HepG2 (cell line): ENCODE results near the gene SCML1. TPM values are rescaled to one million over a fixed set of nuclear protein-coding genes. Genes with fewer than 3 reads are reported as not detected.

Source experiments
- AHDC1 ChIP-seq: sonication (generic); formaldehyde crosslinking; IDR thresholded peaks from 2 replicates; pipeline ENCODE4 v1.5.1; 2020; ENCODE audit warnings: mild to moderate bottlenecking, missing genetic modification reagents, borderline replicate concordance
- ARID4A ChIP-seq: sonication (generic); formaldehyde crosslinking; IDR thresholded peaks from 2 replicates; pipeline ENCODE4 v1.5.0; 2020; ENCODE audit warnings: mild to moderate bottlenecking, missing genetic modification reagents, borderline replicate concordance
- ARID5B ChIP-seq: IDR thresholded peaks from 2 replicates; pipeline ENCODE4 v1.4.0; 2020; ENCODE audit warnings: mild to moderate bottlenecking, missing genetic modification reagents
- BHLHE40 ChIP-seq: IDR thresholded peaks from 2 replicates; pipeline ENCODE4 v1.6.1; 2011; ENCODE audit warnings: low read length, improper control_type of control experiment
- CEBPB ChIP-seq: IDR thresholded peaks from 2 replicates; pipeline ENCODE4 v1.6.1; 2011; ENCODE audit warnings: low read depth, low read length, improper control_type of control experiment, borderline replicate concordance
- HMG20A ChIP-seq: IDR thresholded peaks from 2 replicates; pipeline ENCODE4 v1.6.1; 2016; ENCODE audit warnings: borderline replicate concordance
- HNF4A ChIP-seq: sonication (generic); formaldehyde crosslinking; IDR thresholded peaks from 2 replicates; pipeline ENCODE4 v1.4.0; 2020; ENCODE audit warnings: missing genetic modification reagents
- HNF4G ChIP-seq, 2 experiments: sonication (generic) in 1 of 2; formaldehyde crosslinking in 1 of 2; IDR thresholded peaks; 2 replicates each; pipeline versions ENCODE4 v1.4.0 to v1.6.1; 2011 to 2020; ENCODE audit warnings: borderline replicate concordance in 2 of 2, low read depth in 2 of 2, mild to moderate bottlenecking in 2 of 2, low read length in 1 of 2, missing genetic modification reagents in 1 of 2, moderate library complexity in 1 of 2
- KDM1A ChIP-seq: IDR thresholded peaks from 2 replicates; pipeline ENCODE4 v1.6.1; 2016; ENCODE audit warnings: missing compliant biosample characterization
- MAFK ChIP-seq, 2 experiments: IDR thresholded peaks in 1 of 2; conservative IDR thresholded peaks in 1 of 2; 2 replicates each; pipeline ENCODE4 v1.6.1; 2011; ENCODE audit warnings: improper control_type of control experiment in 2 of 2, low read length in 2 of 2
- TBX2 ChIP-seq: sonication (generic); formaldehyde crosslinking; IDR thresholded peaks from 2 replicates; pipeline ENCODE4 v1.5.0; 2020; ENCODE audit warnings: missing genetic modification reagents, mild to moderate bottlenecking, borderline replicate concordance
- TCF7 ChIP-seq: sonication (generic); IDR thresholded peaks from 2 replicates; pipeline ENCODE4 v1.6.1; 2016; ENCODE audit warnings: antibody characterized with exemption, low read depth
- TSC22D2 ChIP-seq: sonication (generic); formaldehyde crosslinking; IDR thresholded peaks from 2 replicates; pipeline ENCODE4 v1.5.1; 2020; ENCODE audit warnings: missing genetic modification reagents, mild to moderate bottlenecking, borderline replicate concordance
- ZNF292 ChIP-seq: sonication (generic); formaldehyde crosslinking; IDR thresholded peaks from 2 replicates; pipeline ENCODE4 v1.8.1; 2022; ENCODE audit warnings: mild to moderate bottlenecking, low read depth, missing genetic modification reagents, borderline replicate concordance
- ZNF607 ChIP-seq: sonication (generic); formaldehyde crosslinking; IDR thresholded peaks from 2 replicates; pipeline ENCODE4 v1.5.1; 2020; ENCODE audit warnings: missing genetic modification reagents, mild to moderate bottlenecking, borderline replicate concordance
- polyA plus RNA-seq, 8 experiments: library from polyadenylated mRNA; depleted of rRNA in 3 of 8; stranded (reverse) in 7 of 8; unstranded in 1 of 8; fragments of >200 nt; fragmentation: Illumina TruSeq in 4 of 8; extraction: Trizol in 4 of 8; gene quantifications; 2 replicates each; pipeline versions ENCODE4 v1.2.1 to v1.2.3, GENCODE V29; 2011 to 2016; ENCODE audit warnings: low read depth in 4 of 8, missing spikeins in 1 of 8, mixed read lengths in 1 of 8; ENCODE audit not compliant: insufficient read depth in 1 of 8
- total RNA-seq, 5 experiments: library from RNA; depleted of rRNA; stranded (reverse); fragments of >200 nt; fragmentation: Illumina TruSeq; extraction: Trizol; gene quantifications; 2 replicates each; pipeline ENCODE4 v1.2.3, GENCODE V29; 2016; ENCODE audit warnings: low read depth in 1 of 5

SCML1 gene
- total and polyA plus RNA-seq, 2 of the 13 experiments (the other 11 are each of a cell fraction or from before 2014, with no cell fraction given) = 24.2 to 129 TPM

- TF ChIP-seq TBX2 (CRISPR knock-in tag) (peak; percentile 46; the same call in 1 of the 2 replicates), ARID4A (CRISPR knock-in tag) (peak; percentile 49; the same call in 1 of the 2 replicates), ARID5B (CRISPR knock-in tag) (peak; percentile 52; the same call in 1 of the 2 replicates), HNF4G (IDR thresholded peaks at IDR 0.05; ENCODE audit: borderline replicate concordance, low read depth, low read length) (peak; percentile 48; the same call in 1 of the 2 replicates), HNF4G (CRISPR knock-in tag; IDR thresholded peaks at IDR 0.05; ENCODE audit: borderline replicate concordance, low read depth) (no peak), HMG20A (CRISPR knock-in tag) (0 out of 2 replicates have a peak, but pooled peaks have one; percentile 22), CEBPB (peak; percentile 21; the same call in 1 of the 2 replicates), TCF7 (peak; percentile 55; the same call in 1 of the 2 replicates), KDM1A (CRISPR knock-in tag) (no peak), BHLHE40 (peak; percentile 32; the same call in 1 of the 2 replicates), MAFK (conservative IDR thresholded peaks at IDR 0.05 in 1 of 2, IDR thresholded peaks at IDR 0.05 in 1 of 2; ENCODE audit: low read length in 2 of 2) (0 out of 4 replicates have a peak, but pooled peaks of 1 of the 2 experiments have one; percentile 0), AHDC1 (CRISPR knock-in tag) (peak; percentile 51; the same call in 1 of the 2 replicates), ZNF607 (CRISPR knock-in tag) (no peak), ZNF292 (peak; percentile 62; the same call in 1 of the 2 replicates), TSC22D2 (CRISPR knock-in tag) (no peak), HNF4A (CRISPR knock-in tag) (peak; percentile 63)
Observed at GRCh38 chrX:17710871-17711301, 26.4 kb upstream of the SCML1 start (continued).
